SU-DHL-6 (cell line): ENCODE measurements around the gene CARD10.

ENCODE experiments used
- CTCF ChIP-seq: fragments of 200-600 bp; sonication (generic); IDR thresholded peaks from one replicate; pipeline ENCODE4 v1.5.1; 2017; ENCODE audit warnings: antibody characterized with exemption, mild to moderate bottlenecking, low read length, moderate library complexity; ENCODE audit not compliant: insufficient read depth, poor library complexity, severe bottlenecking
- EZH2phosphoT487 ChIP-seq: fragments of 200-600 bp; sonication (generic), shearing (Covaris generic); conservative IDR thresholded peaks from 2 replicates; pipeline ENCODE4 v1.6.1; 2018; ENCODE audit warnings: mild to moderate bottlenecking, antibody characterized with exemption, low read length, moderate library complexity, mixed read lengths

- TF ChIP-seq CTCF (no peak), EZH2phosphoT487 (no peak)
Observed at GRCh38 chr22:37488337-37489135, 30.7 kb downstream of the CARD10 start.
